GM19372 (cell line): ENCODE data around the gene LSP1.

Experiments
- ATAC-seq: cut with Tn5 transposase; IDR thresholded peaks from one replicate; pipeline ENCODE4 v1.9.1; 2021; ENCODE audit warnings: mild to moderate bottlenecking, low read depth, moderate library complexity; ENCODE audit not compliant: unreplicated experiment

The LSP1 gene

GRCh38 chr11:1824221-1825038 is 28.5 kb upstream of the LSP1 start:
- ATAC-seq, result no peak

- ATAC-seq, result no peak
These were observed 27.7 kb upstream of the LSP1 start for GRCh38 chr11:1825039-1825740.

GRCh38 chr11:1825785-1826451 is 27.0 kb upstream of the LSP1 start:
- ATAC-seq, result no peak

GRCh38 chr11:1826552-1827094 is 26.3 kb upstream of the LSP1 start:
- no peak for ATAC-seq

GRCh38 chr11:1827095-1827813 is 25.6 kb upstream of the LSP1 start:
- no peak for ATAC-seq

- ATAC-seq, result no peak
These were observed 25.0 kb upstream of the LSP1 start for GRCh38 chr11:1827931-1828330.

GRCh38 chr11:1828542-1828941 is 24.3 kb upstream of the LSP1 start:
- no peak for ATAC-seq

- ATAC-seq, result no peak
These were observed 23.7 kb upstream of the LSP1 start for GRCh38 chr11:1829039-1829820.

- ATAC-seq, result no peak
These were observed 22.9 kb upstream of the LSP1 start for GRCh38 chr11:1830004-1830321.

GRCh38 chr11:1830322-1831223 is 22.3 kb upstream of the LSP1 start:
- ATAC-seq, result no peak

- no peak for ATAC-seq
These were observed 21.3 kb upstream of the LSP1 start for GRCh38 chr11:1831338-1832210.

GRCh38 chr11:1832211-1832919 is 20.5 kb upstream of the LSP1 start:
- ATAC-seq, result no peak

- no peak for ATAC-seq
These were observed 20.0 kb upstream of the LSP1 start for GRCh38 chr11:1832920-1833295.

- no peak for ATAC-seq
These were observed 18.7 kb upstream of the LSP1 start for GRCh38 chr11:1834062-1834610.

- no peak for ATAC-seq
These were observed 17.9 kb upstream of the LSP1 start, which contains the start of gene SYT8 for GRCh38 chr11:1834779-1835670. TSS of gene SYT8 (plus strand) at chr11:1834990. CDS start at chr11:1835106, 116 bp downstream.

GRCh38 chr11:1835671-1836010 is 17.2 kb upstream of the LSP1 start:
- no peak for ATAC-seq
